ENCODE measurements around the gene OR10T2. TPM values are rescaled to one million over a fixed set of nuclear protein-coding genes. Genes with fewer than 3 reads are reported as not detected.
"Not testable (repeated sequence)": the region's sequence is repeated elsewhere in the genome, so short reads cannot be mapped to it uniquely, and the experiment has no call there.

The OR10T2 gene
- total and polyA plus RNA-seq, 2 of the 13 experiments (the other 11 are each of a cell fraction or from before 2014, with no cell fraction given): not detected

DNA sequence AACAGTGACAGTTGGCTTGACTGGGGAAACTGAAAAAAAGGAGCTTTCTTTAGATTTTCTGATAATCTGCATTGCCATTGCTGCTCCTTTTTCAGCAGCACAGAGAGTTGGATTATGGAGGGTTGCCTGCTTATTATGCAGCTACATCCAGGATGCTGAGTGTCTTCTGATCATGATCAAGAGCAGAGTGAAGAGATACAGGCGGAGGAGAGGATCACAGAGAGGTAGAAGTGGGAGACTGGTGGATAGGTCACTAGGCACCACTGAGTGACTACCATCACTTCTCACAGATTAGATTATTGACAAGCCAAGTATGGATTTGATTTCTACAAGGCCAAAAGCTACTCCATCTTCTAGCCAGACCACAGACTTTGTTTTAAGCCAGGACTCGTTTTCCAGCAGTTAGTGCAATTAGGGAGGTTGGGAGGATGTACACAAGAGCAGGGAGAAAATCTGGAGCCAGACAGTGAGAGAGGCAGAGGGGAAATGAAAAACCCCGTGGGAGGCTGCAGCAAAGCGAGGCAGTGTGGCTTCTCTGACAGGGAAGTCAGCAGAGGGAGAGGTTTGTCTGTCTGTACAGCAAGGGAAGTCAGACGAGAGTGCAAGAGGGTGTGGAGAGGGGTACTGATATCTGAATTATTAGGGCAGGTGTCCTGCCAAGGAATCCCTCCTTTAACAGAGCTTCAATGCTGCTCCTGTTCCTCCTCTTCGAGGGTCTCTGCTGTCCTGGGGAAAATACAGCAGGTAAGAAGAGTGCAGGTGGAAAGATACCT is 45.8 kb downstream of the OR10T2 start, which contains the start of gene CD1E:
Gene CD1E, plus strand, starts transcription at position 592 of the 773 bp plus-strand sequence. Its CDS starts 95 bp downstream, at position 687.
- no peaks in the 10 kb centered on the region for H4K20me1 ChIP-seq (ENCODE audit: insufficient read depth, low read length)
- in situ Hi-C loops (cut with HindIII; ENCODE audit: extremely low pct_ligation_motif_present, low pct_unique_long_range_greater_than_20kb) (no loop called here), intact Hi-C loops (cut with micrococcal nuclease; ENCODE audit: unreplicated experiment) (no loop called here)
- 0% methylated on average over 6 of the region's 6 CpGs for WGBS (ENCODE audit: low lambda C conversion rate)
- H3K27ac ChIP-seq (ENCODE audit: extremely low read length, insufficient read depth, low read length): no peak within 1 kb of the TSS
- no peak for TF ChIP-seq ZNF234 (CRISPR knock-in tag; conservative IDR thresholded peaks at IDR 0.05)
- TF ChIP-seq NFYB (CRISPR knock-in tag; IDR thresholded peaks at IDR 0.05): no peak
- TF ChIP-seq ZMYM4 (CRISPR knock-in tag; IDR thresholded peaks at IDR 0.05): no peak
- no peak for TF ChIP-seq SATB2 (CRISPR knock-in tag; IDR thresholded peaks at IDR 0.05)
- no peak for TF ChIP-seq PRMT3 (CRISPR knock-in tag; IDR thresholded peaks at IDR 0.05; ENCODE audit: borderline replicate concordance, low read depth)
- CTCF ChIA-PET (ENCODE audit: low intra/inter-chr PET ratio, low total read pairs): no interaction called here
- BruUV-seq (replicated peaks): no TSS peak
- DNase-seq (ENCODE audit: low spot score) (no peak), ATAC-seq (no peak), FAIRE-seq (no peak)
- no peak within 1 kb of the TSS for H3K4me2 ChIP-seq (ENCODE audit: low read depth, low read length)
- no peak within 1 kb of the TSS for H2AFZ ChIP-seq (ENCODE audit: low read length)
- no peak within 1 kb of the TSS for H3K4me3 ChIP-seq (replicated peaks in 1 of 3; ENCODE audit: insufficient read depth in 1 of 3, low read depth in 2 of 3, low read length in 3 of 3)
- H3K27me3 ChIP-seq (ENCODE audit: control insufficient read depth in 1 of 2, insufficient read depth in 2 of 2, low read length in 2 of 2): 0 out of 5 replicates have a peak, but pooled peaks cover 0 to 1% of the 10 kb centered on the region in 2 experiments
- POLR2A ChIA-PET: no interaction called here
- no peaks in the 10 kb centered on the region for H3K36me3 ChIP-seq (replicated peaks in 1 of 2; ENCODE audit: control insufficient read depth in 1 of 2, insufficient read depth in 2 of 2, low read length in 2 of 2)
- no peak within 1 kb of the TSS for H3K9ac ChIP-seq (ENCODE audit: insufficient read depth, low read depth, low read length)
- no peaks in the 10 kb centered on the region for H3K4me1 ChIP-seq (ENCODE audit: insufficient read depth, low read length)
- H3K9me3 ChIP-seq (ENCODE audit: low read length): peaks cover 16% of the 10 kb centered on the region; the same call in 1 of the 2 replicates
- H3K79me2 ChIP-seq (ENCODE audit: insufficient read depth, low read length): no peaks in the 10 kb centered on the region

DNA sequence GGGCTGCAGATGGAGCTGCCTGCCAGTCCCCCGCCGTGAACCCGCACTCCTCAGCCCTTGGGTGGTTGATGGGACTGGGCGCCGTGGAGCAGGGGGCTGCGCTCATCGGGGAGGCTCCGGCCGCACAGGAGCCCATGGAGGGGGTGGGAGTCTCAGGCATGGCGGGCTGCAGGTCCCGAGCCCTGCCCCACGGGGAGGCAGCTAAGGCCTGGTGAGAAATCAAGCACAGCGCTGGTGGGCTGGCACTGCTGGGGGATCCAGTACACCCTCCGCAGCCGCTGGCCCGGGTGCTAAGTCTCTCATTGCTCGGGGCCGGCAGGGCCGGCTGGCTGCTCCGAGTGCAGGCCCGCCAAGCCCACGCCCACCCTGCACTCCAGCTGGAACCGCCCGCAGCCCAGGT is 50.3 kb downstream of the OR10T2 start:
- FAIRE-seq; H3K4me2 ChIP-seq (ENCODE audit: low read depth, low read length); H3K4me1 ChIP-seq (ENCODE audit: insufficient read depth, low read length); H3K36me3 ChIP-seq (replicated peaks in 1 of 2; ENCODE audit: control insufficient read depth in 1 of 2, insufficient read depth in 2 of 2, low read length in 2 of 2); intact Hi-C loops (cut with micrococcal nuclease; ENCODE audit: unreplicated experiment); CTCF ChIA-PET (ENCODE audit: low intra/inter-chr PET ratio, low total read pairs); BruUV-seq (replicated peaks); H3K27ac ChIP-seq (ENCODE audit: extremely low read length, insufficient read depth, low read length); H2AFZ ChIP-seq (ENCODE audit: low read length); H3K9ac ChIP-seq (ENCODE audit: insufficient read depth, low read depth, low read length); H4K20me1 ChIP-seq (ENCODE audit: insufficient read depth, low read length); H3K79me2 ChIP-seq (ENCODE audit: insufficient read depth, low read length); H3K4me3 ChIP-seq (replicated peaks in 1 of 3; ENCODE audit: insufficient read depth in 1 of 3, low read depth in 2 of 3, low read length in 3 of 3); in situ Hi-C loops (cut with HindIII; ENCODE audit: extremely low pct_ligation_motif_present, low pct_unique_long_range_greater_than_20kb); POLR2A ChIA-PET; ATAC-seq; H3K27me3 ChIP-seq (ENCODE audit: control insufficient read depth in 1 of 2, insufficient read depth in 2 of 2, low read length in 2 of 2); DNase-seq (ENCODE audit: low spot score): not testable (repeated sequence)
- peaks cover 21% of the 10 kb centered on the region for H3K9me3 ChIP-seq (ENCODE audit: low read length)
- no CpG with 5 or more reads among the region's 24 CpGs for WGBS (ENCODE audit: low lambda C conversion rate)

Other genes with a start within 250 kb of the OR10T2 start
- gene CD1D, start 218.6 kb downstream of the OR10T2 start, total RNA-seq (2016; rRNA removed; fragmentation: Illumina TruSeq; extraction: Trizol): not detected in 2 replicates
- gene CD1D, start 218.6 kb downstream of the OR10T2 start, polyA plus RNA-seq (2011; rRNA removed): not detected in 2 replicates
- gene CD1A, start 145.0 kb downstream of the OR10T2 start, total RNA-seq (2016; rRNA removed; fragmentation: Illumina TruSeq; extraction: Trizol): not detected in 2 replicates
- not detected in 2 replicates for gene CD1A, start 145.0 kb downstream of the OR10T2 start, polyA plus RNA-seq (2011; rRNA removed)
- gene CD1C, start 109.5 kb downstream of the OR10T2 start, total RNA-seq (2016; rRNA removed; fragmentation: Illumina TruSeq; extraction: Trizol): not detected in 2 replicates
- gene CD1C, start 109.5 kb downstream of the OR10T2 start, polyA plus RNA-seq (2011; rRNA removed): not detected in 2 replicates
- not detected in 2 replicates for gene CD1B, start 67.9 kb downstream of the OR10T2 start, total RNA-seq (2016; rRNA removed; fragmentation: Illumina TruSeq; extraction: Trizol)
- gene CD1B, start 67.9 kb downstream of the OR10T2 start, polyA plus RNA-seq (2011; rRNA removed): not detected in 2 replicates
- gene CD1E, start 45.6 kb downstream of the OR10T2 start, total RNA-seq (2016; rRNA removed; fragmentation: Illumina TruSeq; extraction: Trizol): not detected in 2 replicates
- not detected in 2 replicates for gene CD1E, start 45.6 kb downstream of the OR10T2 start, polyA plus RNA-seq (2011; rRNA removed)
- gene OR10K2, start 26.8 kb upstream of the OR10T2 start, total RNA-seq (2016; rRNA removed; fragmentation: Illumina TruSeq; extraction: Trizol): not detected in 2 replicates
- not detected in 2 replicates for gene OR10K2, start 26.8 kb upstream of the OR10T2 start, polyA plus RNA-seq (2011; rRNA removed)
- gene OR10K1, start 62.4 kb upstream of the OR10T2 start, total RNA-seq (2016; rRNA removed; fragmentation: Illumina TruSeq; extraction: Trizol): not detected in 2 replicates
- not detected in 2 replicates for gene OR10K1, start 62.4 kb upstream of the OR10T2 start, polyA plus RNA-seq (2011; rRNA removed)
- gene OR10R2, start 72.8 kb upstream of the OR10T2 start, total RNA-seq (2016; rRNA removed; fragmentation: Illumina TruSeq; extraction: Trizol): not detected in 2 replicates
- not detected in 2 replicates for gene OR10R2, start 72.8 kb upstream of the OR10T2 start, polyA plus RNA-seq (2011; rRNA removed)
- not detected in 2 replicates for gene OR6Y1, start 154.9 kb upstream of the OR10T2 start, total RNA-seq (2016; rRNA removed; fragmentation: Illumina TruSeq; extraction: Trizol)
- gene OR6Y1, start 154.9 kb upstream of the OR10T2 start, polyA plus RNA-seq (2011; rRNA removed): not detected in 2 replicates
- not detected in 2 replicates for gene OR6P1, start 171.1 kb upstream of the OR10T2 start, total RNA-seq (2016; rRNA removed; fragmentation: Illumina TruSeq; extraction: Trizol)
- gene OR6P1, start 171.1 kb upstream of the OR10T2 start, polyA plus RNA-seq (2011; rRNA removed): not detected in 2 replicates
- not detected in 2 replicates for gene OR10X1, start 180.4 kb upstream of the OR10T2 start, total RNA-seq (2016; rRNA removed; fragmentation: Illumina TruSeq; extraction: Trizol)
- gene OR10X1, start 180.4 kb upstream of the OR10T2 start, polyA plus RNA-seq (2011; rRNA removed): not detected in 2 replicates
- not detected in 2 replicates for gene OR10Z1, start 205.8 kb upstream of the OR10T2 start, total RNA-seq (2016; rRNA removed; fragmentation: Illumina TruSeq; extraction: Trizol)
- gene OR10Z1, start 205.8 kb upstream of the OR10T2 start, polyA plus RNA-seq (2011; rRNA removed): not detected in 2 replicates

All from HepG2 (cell line).